ENCODE data around the gene PICK1.

DNA sequence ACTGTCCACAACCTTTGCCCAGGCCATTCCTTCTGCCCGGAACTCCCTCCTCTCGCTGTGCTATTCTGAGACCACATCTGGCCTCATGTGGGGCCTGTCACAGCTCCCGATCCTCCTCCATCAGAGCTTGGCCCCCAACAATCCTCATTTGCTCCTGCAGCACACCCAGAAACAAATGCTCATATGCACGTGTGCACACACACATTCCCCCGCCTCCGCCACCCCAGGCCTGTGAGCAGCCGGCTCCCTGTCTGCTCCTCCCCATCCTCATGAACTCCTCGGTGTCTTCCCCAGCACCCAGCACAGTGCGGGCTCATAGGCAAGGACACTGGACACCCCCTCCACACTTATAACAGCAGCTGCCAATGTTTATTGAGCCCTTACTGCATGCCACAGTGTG lies 29.7 kb upstream of the PICK1 start:
- TF ChIP-seq, protein P1, sequence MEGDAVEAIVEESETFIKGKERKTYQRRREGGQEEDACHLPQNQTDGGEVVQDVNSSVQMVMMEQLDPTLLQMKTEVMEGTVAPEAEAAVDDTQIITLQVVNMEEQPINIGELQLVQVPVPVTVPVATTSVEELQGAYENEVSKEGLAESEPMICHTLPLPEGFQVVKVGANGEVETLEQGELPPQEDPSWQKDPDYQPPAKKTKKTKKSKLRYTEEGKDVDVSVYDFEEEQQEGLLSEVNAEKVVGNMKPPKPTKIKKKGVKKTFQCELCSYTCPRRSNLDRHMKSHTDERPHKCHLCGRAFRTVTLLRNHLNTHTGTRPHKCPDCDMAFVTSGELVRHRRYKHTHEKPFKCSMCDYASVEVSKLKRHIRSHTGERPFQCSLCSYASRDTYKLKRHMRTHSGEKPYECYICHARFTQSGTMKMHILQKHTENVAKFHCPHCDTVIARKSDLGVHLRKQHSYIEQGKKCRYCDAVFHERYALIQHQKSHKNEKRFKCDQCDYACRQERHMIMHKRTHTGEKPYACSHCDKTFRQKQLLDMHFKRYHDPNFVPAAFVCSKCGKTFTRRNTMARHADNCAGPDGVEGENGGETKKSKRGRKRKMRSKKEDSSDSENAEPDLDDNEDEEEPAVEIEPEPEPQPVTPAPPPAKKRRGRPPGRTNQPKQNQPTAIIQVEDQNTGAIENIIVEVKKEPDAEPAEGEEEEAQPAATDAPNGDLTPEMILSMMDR (conservative IDR thresholded peaks at IDR 0.05): no peak
- TF ChIP-seq ZFX (IDR thresholded peaks at IDR 0.05): no peak
